Posterior cingulate gyrus (tissue), 11 donors: ENCODE measurements around the gene AKT2.
A peak's percentile ranks its signal among the peaks of the same experiment; 100 is the strongest.

Source experiments
- DNase-seq, 10 donors: peaks; one replicate each; pipeline versions ENCODE4 v3.0.0 to v3.0.0-alpha.2; 2020 to 2021; ENCODE audit warnings: mixed read lengths in 3 of 10
- intact Hi-C: fragments of 100-400 bp; cut with DNase I; formaldehyde crosslinking; loops from one replicate; pipeline ENCODE4 v1.15.1; 2023

AKT2 gene

GRCh38 chr19:40262422-40262821 lies 22.7 kb downstream of the AKT2 start:
- DNase-seq: peak in 2 of 10 donors; percentile 17 to 23
- intact Hi-C loops: no loop called here

DNA sequence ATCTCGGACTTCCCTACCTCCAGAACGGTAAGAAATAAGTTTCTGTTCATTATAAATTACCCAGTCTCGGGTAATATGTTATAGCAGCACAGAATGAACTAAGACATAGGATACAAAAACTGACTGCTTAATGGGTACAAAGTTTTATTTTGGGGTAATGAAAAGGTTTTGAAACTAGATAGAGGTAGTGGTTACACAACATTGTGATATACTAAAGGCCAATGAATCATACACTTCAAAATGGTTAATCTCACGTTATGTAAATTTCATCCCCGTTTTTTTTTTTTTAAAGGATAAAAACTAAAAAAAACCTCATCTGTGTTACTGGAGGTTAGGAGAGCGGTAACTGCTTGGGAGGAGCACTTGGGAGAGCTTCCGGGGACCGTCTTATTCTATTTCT lies 23.5 kb downstream of the AKT2 start:
- peak in 1 of 10 donors; percentile 18 for DNase-seq
- intact Hi-C loops: no loop called here

GRCh38 chr19:40257096-40257517 lies 28.0 kb downstream of the AKT2 start:
- DNase-seq: peak in 2 of 10 donors; percentile 47 to 82
- intact Hi-C loops: no loop called here

DNA sequence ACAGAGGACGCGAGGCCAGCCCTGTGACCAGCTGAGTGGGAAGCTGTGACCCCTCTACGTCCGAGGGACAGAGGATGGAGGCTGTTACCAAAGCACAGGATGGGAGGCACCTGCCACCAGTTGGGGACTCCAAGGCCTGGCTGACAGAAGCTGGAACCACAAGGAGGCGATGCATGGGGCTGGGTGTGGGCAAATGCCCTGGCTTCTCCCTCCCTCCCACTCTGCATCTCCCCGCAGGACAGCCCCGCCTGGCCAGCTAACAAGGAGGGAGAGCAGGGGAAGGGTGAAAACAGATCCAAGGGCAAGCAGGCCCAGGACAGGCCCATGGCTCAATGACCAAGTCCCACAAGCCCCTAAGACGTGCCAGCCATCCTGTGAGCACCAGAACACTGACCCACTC lies 28.6 kb downstream of the AKT2 start:
- intact Hi-C loops: no loop called here
- DNase-seq: peak in 2 of 10 donors; percentile 44 to 65

- DNase-seq: peak in 3 of 10 donors; percentile 9 to 75 (median 30)
- intact Hi-C loops: no loop called here
Measured at GRCh38 chr19:40255619-40256166, 29.5 kb downstream of the AKT2 start.

- intact Hi-C loops: no loop called here
- DNase-seq: peak in 1 of 10 donors; percentile 66
Measured at GRCh38 chr19:40254714-40255418, 30.3 kb downstream of the AKT2 start.

- no peak for DNase-seq
- intact Hi-C loops: no loop called here
Measured at GRCh38 chr19:40253611-40254092, 31.5 kb downstream of the AKT2 start.

- DNase-seq: peak in 3 of 10 donors; percentile 23 to 40 (median 34)
- intact Hi-C loops: no loop called here
Measured at GRCh38 chr19:40252395-40252794, 32.8 kb downstream of the AKT2 start.

DNA sequence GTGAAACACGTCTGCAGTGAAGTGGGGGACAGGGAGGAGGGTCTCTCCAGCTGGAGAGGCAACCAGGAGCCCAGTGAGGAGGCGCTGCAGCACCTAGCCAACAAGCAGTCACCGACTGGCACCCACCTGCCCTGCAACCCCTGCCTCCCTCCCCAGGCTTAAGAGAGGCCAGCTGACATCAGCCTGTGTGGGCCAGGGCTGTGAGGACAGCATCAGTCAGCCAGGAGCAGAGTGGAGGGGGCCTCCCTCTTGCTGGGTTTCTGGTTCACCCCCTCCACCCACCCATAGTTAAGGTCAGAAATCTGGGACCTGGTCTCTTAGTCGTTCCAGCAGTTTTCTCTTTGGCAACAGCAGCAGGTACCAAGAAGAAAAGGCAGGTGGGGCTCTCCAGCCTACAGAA lies 33.2 kb downstream of the AKT2 start:
- peak in 3 of 10 donors; percentile 7 to 56 (median 38) for DNase-seq
- intact Hi-C loops: no loop called here

- DNase-seq: no peak
- intact Hi-C loops: no loop called here
Measured at GRCh38 chr19:40251244-40251643, 33.9 kb downstream of the AKT2 start.

DNA sequence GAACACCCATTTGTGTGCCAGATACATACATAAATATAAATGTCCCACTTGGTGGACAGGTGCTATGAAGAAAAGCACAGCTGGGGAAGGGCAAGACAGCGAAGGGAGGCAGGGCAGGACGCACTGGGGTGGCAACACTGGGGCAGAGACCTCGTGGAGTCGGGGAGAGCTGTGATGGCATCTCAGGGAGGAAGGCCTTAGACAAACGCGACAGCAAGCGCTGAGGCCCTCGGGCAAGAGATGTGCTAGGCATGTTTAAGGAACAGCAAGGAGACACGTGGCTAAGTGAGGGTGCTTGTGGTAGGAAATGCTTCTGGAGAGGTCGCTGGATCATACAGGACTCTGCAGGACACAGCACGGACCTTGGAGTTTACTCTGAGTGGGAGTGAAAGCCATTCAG lies 35.4 kb downstream of the AKT2 start:
- peak in 3 of 10 donors; percentile 35 to 74 (median 50) for DNase-seq

GRCh38 chr19:40249201-40249600 lies 35.9 kb downstream of the AKT2 start:
- intact Hi-C loops: no loop called here
- peak in 3 of 10 donors; percentile 44 to 85 (median 76) for DNase-seq

More for the DNA sequence above, 35.4 kb downstream of the AKT2 start:
- intact Hi-C loops: no loop called here

DNA sequence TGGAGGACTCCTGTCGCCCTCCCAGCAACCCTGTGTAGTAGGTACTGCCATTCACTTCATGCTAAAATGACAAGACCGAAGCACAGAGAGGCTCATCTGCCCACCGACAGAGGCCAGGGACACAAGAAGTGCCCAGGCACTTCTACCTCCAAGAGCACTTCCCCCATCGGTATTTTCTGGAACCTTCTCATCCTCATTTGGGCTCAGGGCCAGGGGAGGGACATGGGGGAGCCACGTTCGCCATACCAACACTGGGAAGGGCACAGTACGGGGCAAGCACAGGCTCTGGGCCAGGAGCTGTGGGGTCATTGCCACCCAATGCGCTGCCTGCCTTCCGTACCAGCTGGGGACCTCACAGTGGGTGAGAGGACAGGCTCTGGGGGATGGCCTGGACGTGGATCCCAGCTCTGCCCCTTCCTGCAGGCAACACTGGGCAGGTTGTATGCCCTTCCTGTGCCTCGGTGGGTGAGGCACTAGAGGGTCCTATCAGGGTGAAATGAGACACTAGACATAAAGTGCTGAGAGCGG lies 37.3 kb downstream of the AKT2 start:
- DNase-seq: peak in 2 of 10 donors; percentile 69 to 75
- intact Hi-C loops: no loop called here

- DNase-seq: peak in 1 of 10 donors; percentile 22
- intact Hi-C loops: no loop called here
Measured at GRCh38 chr19:40247178-40247577, 38.0 kb downstream of the AKT2 start.

- intact Hi-C loops: no loop called here
- peak in 3 of 10 donors; percentile 48 to 83 (median 72) for DNase-seq
Measured at GRCh38 chr19:40246292-40247073, 38.7 kb downstream of the AKT2 start.

- peak in 3 of 10 donors; percentile 9 to 52 (median 19) for DNase-seq
- intact Hi-C loops: no loop called here
Measured at GRCh38 chr19:40245506-40246128, 39.5 kb downstream of the AKT2 start.

GRCh38 chr19:40244579-40245317 lies 40.4 kb downstream of the AKT2 start:
- peak in 3 of 10 donors; percentile 17 to 64 (median 24) for DNase-seq
- intact Hi-C loops: loop anchor here (5.0 kb wide), 1 partner anchor 38 kb away; no protein-coding TSS in a partner anchor

DNA sequence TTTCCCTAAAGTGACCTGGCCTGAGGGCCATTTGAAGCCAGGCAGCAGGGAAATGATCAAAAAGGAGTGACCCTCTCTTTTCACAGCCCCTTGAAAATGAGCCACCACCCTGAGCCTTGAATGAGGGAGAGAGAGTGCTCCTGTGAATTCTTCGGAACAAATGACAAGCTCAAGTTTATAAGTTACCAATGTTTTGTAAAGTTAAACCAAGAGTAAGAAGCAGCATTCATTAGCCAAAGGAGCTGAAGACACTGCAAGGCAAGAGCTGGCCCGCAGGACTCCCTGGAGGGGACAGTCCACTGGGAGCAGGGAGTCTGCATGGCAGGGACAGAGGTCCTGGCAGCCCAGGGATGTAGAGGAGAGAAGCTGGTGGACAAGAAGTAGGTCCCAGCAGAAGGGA lies 42.0 kb downstream of the AKT2 start:
- intact Hi-C loops: loop anchor here (5.0 kb wide), 1 partner anchor 39 kb away; no protein-coding TSS in a partner anchor
- peak in 1 of 10 donors; percentile 32 for DNase-seq

DNA sequence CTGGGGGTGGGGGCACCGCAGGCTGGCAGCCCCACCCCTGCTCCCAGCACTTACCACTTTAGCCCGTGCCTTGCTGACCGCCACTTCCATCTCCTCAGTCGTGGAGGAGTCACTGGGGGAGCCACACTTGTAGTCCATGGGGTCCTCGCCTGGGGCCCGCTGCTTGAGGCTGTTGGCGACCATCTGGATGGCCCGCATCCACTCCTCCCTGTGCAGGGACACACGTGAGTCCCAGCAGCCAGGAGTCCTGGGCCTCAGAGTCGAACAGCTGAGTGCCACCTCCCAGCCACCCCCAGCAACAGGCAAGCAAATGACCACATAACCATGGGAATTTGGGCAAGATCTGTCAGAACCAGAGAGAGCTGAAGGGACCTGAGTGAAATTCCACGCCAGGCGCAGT lies 42.7 kb downstream of the AKT2 start:
- intact Hi-C loops: loop anchor here (5.0 kb wide), 1 partner anchor 40 kb away; no protein-coding TSS in a partner anchor
- DNase-seq: peak in 2 of 10 donors; percentile 54 to 87
